GM12873 (cell line): ENCODE results near the gene TCF21.

ENCODE experiments used
- CTCF ChIP-seq: IDR thresholded peaks from 2 replicates; pipeline ENCODE4 v1.5.1; 2012; ENCODE audit warnings: low read depth, mild to moderate bottlenecking, moderate library complexity, low read length, control low read depth; ENCODE audit not compliant: insufficient read depth; ENCODE audit errors: missing control alignments

Gene TCF21

DNA sequence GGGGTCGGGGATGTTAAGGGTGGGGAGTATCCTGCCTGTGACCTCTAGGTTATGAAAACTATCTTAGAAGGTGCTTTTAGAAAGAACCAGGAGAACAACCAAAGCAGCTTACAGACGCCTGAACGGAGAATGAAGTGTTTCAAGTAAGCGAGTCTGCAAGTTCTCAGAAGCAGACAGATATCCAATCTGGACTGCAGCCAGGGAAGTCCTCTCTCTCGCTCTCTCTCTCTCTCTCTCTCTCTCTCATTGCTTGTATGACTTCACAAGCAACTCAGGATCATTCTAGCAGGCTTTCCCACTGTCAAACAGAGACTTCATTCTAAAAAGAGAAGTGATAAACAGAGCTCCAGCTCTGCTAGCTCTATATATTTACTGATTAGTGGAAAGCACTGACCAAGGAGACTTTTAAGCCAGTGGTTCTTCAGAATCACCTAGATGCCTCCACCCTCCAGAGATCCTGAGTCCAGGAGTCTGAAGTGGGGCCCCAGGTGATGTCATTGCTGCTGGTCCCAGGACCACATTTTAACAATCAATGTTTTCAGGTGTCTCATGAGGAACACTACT is 6.0 kb downstream of the TCF21 start:
- no peak for TF ChIP-seq CTCF

GRCh38 chr6:133895573-133896343 is 6.8 kb downstream of the TCF21 start:
- no peak for TF ChIP-seq CTCF

DNA sequence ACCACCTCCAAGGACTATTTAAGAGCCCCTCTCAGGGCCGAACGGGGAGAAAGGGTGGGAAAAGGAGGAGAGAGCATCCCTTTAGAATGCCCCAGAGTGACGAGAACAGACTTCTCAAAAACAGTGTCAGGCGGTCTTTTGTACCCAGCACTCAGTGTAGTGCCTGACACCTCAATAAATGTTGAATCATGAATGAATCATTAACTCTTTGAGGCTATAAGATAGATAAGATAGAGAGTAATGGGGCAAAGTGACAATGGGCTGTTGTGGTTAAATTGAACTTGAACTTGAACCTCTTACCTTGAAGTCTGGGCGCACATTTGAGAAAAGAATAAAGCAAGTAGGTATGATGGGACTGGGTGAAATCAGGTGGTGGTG is 7.4 kb downstream of the TCF21 start:
- no peak for TF ChIP-seq CTCF

DNA sequence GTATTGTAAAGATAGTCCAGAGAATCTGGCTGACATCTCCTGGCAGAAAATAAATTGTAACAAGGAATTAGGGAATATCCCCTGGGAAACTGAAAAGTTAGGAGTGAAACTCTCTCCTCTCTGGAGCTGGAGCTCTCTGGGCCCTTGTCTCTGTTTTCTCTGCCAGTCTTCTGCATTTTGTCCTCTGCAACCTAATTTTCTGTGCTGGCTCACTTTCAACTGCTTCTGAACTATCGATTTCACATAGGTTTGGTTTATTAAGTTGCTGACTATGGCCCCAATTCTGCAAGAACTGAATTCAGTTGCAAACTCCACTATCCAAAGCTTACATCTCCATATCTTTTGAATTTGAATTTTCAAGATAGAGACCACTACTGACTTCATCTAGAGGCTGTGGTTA is 9.3 kb downstream of the TCF21 start:
- no peak for TF ChIP-seq CTCF

GRCh38 chr6:133899556-133899955 is 10.6 kb downstream of the TCF21 start:
- no peak for TF ChIP-seq CTCF

DNA sequence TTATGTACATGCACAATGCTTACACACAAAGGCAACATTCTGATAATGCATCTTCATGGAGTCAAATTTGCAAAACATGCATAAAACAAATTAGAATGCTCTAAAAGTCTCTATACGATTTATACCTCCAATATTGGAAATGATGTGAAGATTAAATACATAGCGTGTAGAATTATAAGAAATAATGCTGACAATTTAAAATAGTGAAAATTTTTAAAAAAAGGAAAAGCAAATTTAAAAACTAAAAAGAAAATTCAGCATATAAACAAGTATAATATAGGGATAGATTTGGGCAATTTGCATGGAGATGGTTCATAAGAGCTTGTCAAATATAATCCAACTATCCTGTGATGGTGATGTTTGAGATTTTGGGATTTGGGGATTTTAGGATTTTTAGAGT is 14.9 kb downstream of the TCF21 start:
- no peak for TF ChIP-seq CTCF

DNA sequence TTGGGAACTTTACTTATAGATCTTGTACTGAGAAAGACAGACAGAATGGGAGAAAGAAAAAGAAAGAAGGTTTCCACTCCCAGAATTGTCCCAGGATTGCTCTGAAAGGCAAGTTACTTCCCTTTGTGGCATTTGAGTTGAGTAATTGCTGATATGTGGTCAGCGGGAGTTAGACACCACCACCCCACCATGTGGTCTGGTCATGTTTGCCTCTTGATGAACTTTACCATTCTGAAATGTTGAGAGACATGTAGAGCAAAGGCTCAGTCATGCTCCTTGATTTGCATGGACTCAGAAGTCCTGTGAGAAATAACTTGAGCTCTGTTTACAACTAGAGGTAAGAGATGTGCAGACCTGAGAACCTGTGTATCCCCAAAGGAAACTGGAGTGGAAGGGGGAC is 17.1 kb downstream of the TCF21 start:
- TF ChIP-seq CTCF, result no peak
